Measurements from ENCODE around the gene CETP.

The CETP gene

GRCh38 chr16:56939801-56940200 lies 21.9 kb upstream of the CETP start:
- peaks cover 48% of the 10 kb centered on the region for H3K36me3 ChIP-seq (ENCODE audit: control insufficient read depth, insufficient read depth, low read length)
- no peaks in the 10 kb centered on the region for H3K9me3 ChIP-seq (ENCODE audit: control insufficient read depth, low read length)
- no peak overlapping the region for H3K4me3 ChIP-seq (ENCODE audit: low read length)
- H3K9ac ChIP-seq (ENCODE audit: low read length): no peak overlapping the region
- H3K27me3 ChIP-seq (ENCODE audit: control insufficient read depth, insufficient read depth, low read length): no peaks in the 10 kb centered on the region
- peaks cover 20% of the 10 kb centered on the region for H3K4me1 ChIP-seq (ENCODE audit: control insufficient read depth, insufficient read depth, low read length)

- Histone ChIP-seq H3K9me3 (ENCODE audit: control insufficient read depth, low read length) (no peaks in the 10 kb centered on the region), H3K4me1 (ENCODE audit: control insufficient read depth, insufficient read depth, low read length) (peaks cover 20% of the 10 kb centered on the region), H3K27me3 (ENCODE audit: control insufficient read depth, insufficient read depth, low read length) (no peaks in the 10 kb centered on the region), H3K36me3 (ENCODE audit: control insufficient read depth, insufficient read depth, low read length) (peaks cover 55% of the 10 kb centered on the region), H3K9ac (ENCODE audit: low read length) (no peak overlapping the region), H3K4me3 (ENCODE audit: low read length) (no peak overlapping the region)
Observed at GRCh38 chr16:56941092-56941491, 20.7 kb upstream of the CETP start.

GRCh38 chr16:56941856-56942331 lies 19.9 kb upstream of the CETP start:
- Histone ChIP-seq H3K9ac (ENCODE audit: low read length) (no peak overlapping the region), H3K36me3 (ENCODE audit: control insufficient read depth, insufficient read depth, low read length) (peaks cover 55% of the 10 kb centered on the region), H3K27me3 (ENCODE audit: control insufficient read depth, insufficient read depth, low read length) (no peaks in the 10 kb centered on the region), H3K9me3 (ENCODE audit: control insufficient read depth, low read length) (no peaks in the 10 kb centered on the region), H3K4me1 (ENCODE audit: control insufficient read depth, insufficient read depth, low read length) (peaks cover 16% of the 10 kb centered on the region), H3K4me3 (ENCODE audit: low read length) (no peak overlapping the region)

GRCh38 chr16:56943761-56944375 lies 17.9 kb upstream of the CETP start:
- Histone ChIP-seq H3K36me3 (ENCODE audit: control insufficient read depth, insufficient read depth, low read length) (peaks cover 50% of the 10 kb centered on the region), H3K27me3 (ENCODE audit: control insufficient read depth, insufficient read depth, low read length) (no peaks in the 10 kb centered on the region), H3K9ac (ENCODE audit: low read length) (no peak overlapping the region), H3K4me3 (ENCODE audit: low read length) (no peak overlapping the region), H3K9me3 (ENCODE audit: control insufficient read depth, low read length) (no peaks in the 10 kb centered on the region), H3K4me1 (ENCODE audit: control insufficient read depth, insufficient read depth, low read length) (peaks cover 4% of the 10 kb centered on the region)

- Histone ChIP-seq H3K4me1 (ENCODE audit: control insufficient read depth, insufficient read depth, low read length) (no peaks in the 10 kb centered on the region), H3K36me3 (ENCODE audit: control insufficient read depth, insufficient read depth, low read length) (peaks cover 44% of the 10 kb centered on the region), H3K9me3 (ENCODE audit: control insufficient read depth, low read length) (no peaks in the 10 kb centered on the region)
Observed at GRCh38 chr16:56944954-56945839, 16.6 kb upstream of the CETP start.

GRCh38 chr16:56945847-56946527 lies 15.8 kb upstream of the CETP start:
- no peaks in the 10 kb centered on the region for H3K27me3 ChIP-seq (ENCODE audit: control insufficient read depth, insufficient read depth, low read length)
- no peak overlapping the region for H3K4me3 ChIP-seq (ENCODE audit: low read length)
- H3K9me3 ChIP-seq (ENCODE audit: control insufficient read depth, low read length): no peaks in the 10 kb centered on the region
- peaks cover 39% of the 10 kb centered on the region for H3K36me3 ChIP-seq (ENCODE audit: control insufficient read depth, insufficient read depth, low read length)
- no peaks in the 10 kb centered on the region for H3K4me1 ChIP-seq (ENCODE audit: control insufficient read depth, insufficient read depth, low read length)
- H3K9ac ChIP-seq (ENCODE audit: low read length): no peak overlapping the region

More at GRCh38 chr16:56944954-56945839, 16.6 kb upstream of the CETP start:
- Histone ChIP-seq H3K4me3 (ENCODE audit: low read length) (no peak overlapping the region), H3K27me3 (ENCODE audit: control insufficient read depth, insufficient read depth, low read length) (no peaks in the 10 kb centered on the region), H3K9ac (ENCODE audit: low read length) (no peak overlapping the region)

GRCh38 chr16:56946767-56947603 lies 14.8 kb upstream of the CETP start:
- Histone ChIP-seq H3K4me1 (ENCODE audit: control insufficient read depth, insufficient read depth, low read length) (no peaks in the 10 kb centered on the region), H3K36me3 (ENCODE audit: control insufficient read depth, insufficient read depth, low read length) (peaks cover 32% of the 10 kb centered on the region), H3K9me3 (ENCODE audit: control insufficient read depth, low read length) (no peaks in the 10 kb centered on the region), H3K4me3 (ENCODE audit: low read length) (no peak overlapping the region), H3K9ac (ENCODE audit: low read length) (no peak overlapping the region), H3K27me3 (ENCODE audit: control insufficient read depth, insufficient read depth, low read length) (no peaks in the 10 kb centered on the region)

GRCh38 chr16:56947604-56947995 lies 14.2 kb upstream of the CETP start:
- no peaks in the 10 kb centered on the region for H3K27me3 ChIP-seq (ENCODE audit: control insufficient read depth, insufficient read depth, low read length)
- no peak overlapping the region for H3K9ac ChIP-seq (ENCODE audit: low read length)
- H3K4me1 ChIP-seq (ENCODE audit: control insufficient read depth, insufficient read depth, low read length): no peaks in the 10 kb centered on the region
- peaks cover 26% of the 10 kb centered on the region for H3K36me3 ChIP-seq (ENCODE audit: control insufficient read depth, insufficient read depth, low read length)
- no peaks in the 10 kb centered on the region for H3K9me3 ChIP-seq (ENCODE audit: control insufficient read depth, low read length)
- no peak overlapping the region for H3K4me3 ChIP-seq (ENCODE audit: low read length)

GRCh38 chr16:56948234-56948633 lies 13.5 kb upstream of the CETP start:
- Histone ChIP-seq H3K4me3 (ENCODE audit: low read length) (no peak overlapping the region), H3K9me3 (ENCODE audit: control insufficient read depth, low read length) (no peaks in the 10 kb centered on the region), H3K4me1 (ENCODE audit: control insufficient read depth, insufficient read depth, low read length) (no peaks in the 10 kb centered on the region), H3K36me3 (ENCODE audit: control insufficient read depth, insufficient read depth, low read length) (peaks cover 20% of the 10 kb centered on the region), H3K27me3 (ENCODE audit: control insufficient read depth, insufficient read depth, low read length) (no peaks in the 10 kb centered on the region), H3K9ac (ENCODE audit: low read length) (no peak overlapping the region)

GRCh38 chr16:56950051-56950450 lies 11.7 kb upstream of the CETP start:
- Histone ChIP-seq H3K9ac (ENCODE audit: low read length) (no peak overlapping the region), H3K9me3 (ENCODE audit: control insufficient read depth, low read length) (no peaks in the 10 kb centered on the region), H3K4me1 (ENCODE audit: control insufficient read depth, insufficient read depth, low read length) (no peaks in the 10 kb centered on the region), H3K4me3 (ENCODE audit: low read length) (no peak overlapping the region), H3K36me3 (ENCODE audit: control insufficient read depth, insufficient read depth, low read length) (peaks cover 5% of the 10 kb centered on the region), H3K27me3 (ENCODE audit: control insufficient read depth, insufficient read depth, low read length) (no peaks in the 10 kb centered on the region)

- no peaks in the 10 kb centered on the region for H3K4me1 ChIP-seq (ENCODE audit: control insufficient read depth, insufficient read depth, low read length)
- H3K9ac ChIP-seq (ENCODE audit: low read length): no peak overlapping the region
Observed at GRCh38 chr16:56950455-56950854, 11.3 kb upstream of the CETP start.

More at GRCh38 chr16:56950455-56950854, 11.3 kb upstream of the CETP start:
- Histone ChIP-seq H3K36me3 (ENCODE audit: control insufficient read depth, insufficient read depth, low read length) (peaks cover 1% of the 10 kb centered on the region), H3K4me3 (ENCODE audit: low read length) (no peak overlapping the region), H3K9me3 (ENCODE audit: control insufficient read depth, low read length) (no peaks in the 10 kb centered on the region), H3K27me3 (ENCODE audit: control insufficient read depth, insufficient read depth, low read length) (no peaks in the 10 kb centered on the region)
